Caco-2 (cell line): Measurements from ENCODE around the gene NFATC2. TPM values are rescaled to one million over a fixed set of nuclear protein-coding genes. Genes with fewer than 3 reads are reported as not detected.

Experiments
- BruUV-seq: library from RNA; stranded (reverse); fragments of 400-500 nt; replicated peaks from 2 replicates; lab custom pipeline; 2021; lab: Mats Ljungman, UMichigan
- CTCF ChIA-PET: fragments of 300-600 bp; sonication (Branson Sonifier 250); formaldehyde crosslinking; loops from one replicate; lab custom pipeline; 2022; ENCODE audit warnings: antibody characterized with exemption; lab: Charles Lee
- POLR2A ChIA-PET: fragments of 300-600 bp; sonication (Branson Sonifier 250); formaldehyde crosslinking; loops from one replicate; lab custom pipeline; 2022; ENCODE audit warnings: antibody characterized with exemption; lab: Charles Lee
- DNase-seq, 2 experiments: peaks; one replicate each; pipeline versions ENCODE4 v3.0.0 to v3.0.0-alpha.2; 2020 to 2022
- H3K27me3 ChIP-seq: replicated peaks from 2 replicates; pipeline ENCODE4 v1.6.0; 2011; ENCODE audit warnings: low read length; ENCODE audit not compliant: control insufficient read depth, insufficient read depth
- H3K36me3 ChIP-seq: 2 replicates; pipeline ENCODE4 v1.5.1; 2011; ENCODE audit warnings: low read length; ENCODE audit not compliant: control insufficient read depth, insufficient read depth
- H3K4me1 ChIP-seq: fragments of 250-450 bp; sonication (Bioruptor Pico); 2 replicates; pipeline ENCODE4 v1.5.1; 2020; ENCODE audit warnings: mild to moderate bottlenecking
- H3K4me3 ChIP-seq: 2 replicates; pipeline ENCODE4 v1.5.1; 2011; ENCODE audit warnings: low read depth, mild to moderate bottlenecking, control low read depth, low read length
- H3K9me3 ChIP-seq: fragments of 250-450 bp; sonication (Bioruptor Pico); 2 replicates; pipeline ENCODE4 v1.5.1; 2020; ENCODE audit warnings: mild to moderate bottlenecking, moderate library complexity
- H3K27ac Mint-ChIP-seq: one replicate; pipeline ENCODE4 v1.8.0; 2022; ENCODE audit warnings: mixed read lengths; ENCODE audit not compliant: unreplicated experiment
- H3K27me3 Mint-ChIP-seq: one replicate; pipeline ENCODE4 v1.8.0; 2022; ENCODE audit warnings: mixed read lengths; ENCODE audit not compliant: insufficient read depth, unreplicated experiment
- H3K36me3 Mint-ChIP-seq: one replicate; pipeline ENCODE4 v1.8.0; 2022; ENCODE audit warnings: mild to moderate bottlenecking, mixed read lengths; ENCODE audit not compliant: insufficient read depth, unreplicated experiment
- H3K4me1 Mint-ChIP-seq: one replicate; pipeline ENCODE4 v1.8.0; 2022; ENCODE audit warnings: low read depth, mixed read lengths; ENCODE audit not compliant: unreplicated experiment
- H3K4me3 Mint-ChIP-seq: one replicate; pipeline ENCODE4 v1.8.0; 2022; ENCODE audit warnings: mild to moderate bottlenecking, moderate library complexity, mixed read lengths; ENCODE audit not compliant: unreplicated experiment
- H3K9me3 Mint-ChIP-seq: one replicate; pipeline ENCODE4 v1.8.0; 2022; ENCODE audit warnings: mixed read lengths; ENCODE audit not compliant: unreplicated experiment
- intact Hi-C: fragments of 100-400 bp; cut with micrococcal nuclease; formaldehyde crosslinking; loops from one replicate; pipeline ENCODE4 v1.10.0; 2022; ENCODE audit not compliant: unreplicated experiment
- total RNA-seq: library from RNA; stranded (reverse); gene quantifications from 2 replicates; pipeline ENCODE4 v1.2.3, GENCODE V29; 2022
- TF ChIP-seq, protein P1 (sequence below), 2 experiments: fragments of 200-600 bp in 1 of 2; IDR thresholded peaks; 1 replicate in 1 of 2; 2 replicates in 1 of 2; pipeline versions ENCODE4 v1.5.1 to v1.8.0; 2011 to 2022; ENCODE audit warnings: antibody characterized with exemption in 1 of 2, control low read depth in 1 of 2, inconsistent platforms in 1 of 2, low read depth in 1 of 2, low read length in 1 of 2, mild to moderate bottlenecking in 1 of 2, moderate library complexity in 1 of 2; ENCODE audit not compliant: insufficient read depth in 1 of 2, severe bottlenecking in 1 of 2, unreplicated experiment in 1 of 2

NFATC2 gene
- total RNA-seq, 1 experiment from 2014 or later = 20.8 TPM

DNA sequence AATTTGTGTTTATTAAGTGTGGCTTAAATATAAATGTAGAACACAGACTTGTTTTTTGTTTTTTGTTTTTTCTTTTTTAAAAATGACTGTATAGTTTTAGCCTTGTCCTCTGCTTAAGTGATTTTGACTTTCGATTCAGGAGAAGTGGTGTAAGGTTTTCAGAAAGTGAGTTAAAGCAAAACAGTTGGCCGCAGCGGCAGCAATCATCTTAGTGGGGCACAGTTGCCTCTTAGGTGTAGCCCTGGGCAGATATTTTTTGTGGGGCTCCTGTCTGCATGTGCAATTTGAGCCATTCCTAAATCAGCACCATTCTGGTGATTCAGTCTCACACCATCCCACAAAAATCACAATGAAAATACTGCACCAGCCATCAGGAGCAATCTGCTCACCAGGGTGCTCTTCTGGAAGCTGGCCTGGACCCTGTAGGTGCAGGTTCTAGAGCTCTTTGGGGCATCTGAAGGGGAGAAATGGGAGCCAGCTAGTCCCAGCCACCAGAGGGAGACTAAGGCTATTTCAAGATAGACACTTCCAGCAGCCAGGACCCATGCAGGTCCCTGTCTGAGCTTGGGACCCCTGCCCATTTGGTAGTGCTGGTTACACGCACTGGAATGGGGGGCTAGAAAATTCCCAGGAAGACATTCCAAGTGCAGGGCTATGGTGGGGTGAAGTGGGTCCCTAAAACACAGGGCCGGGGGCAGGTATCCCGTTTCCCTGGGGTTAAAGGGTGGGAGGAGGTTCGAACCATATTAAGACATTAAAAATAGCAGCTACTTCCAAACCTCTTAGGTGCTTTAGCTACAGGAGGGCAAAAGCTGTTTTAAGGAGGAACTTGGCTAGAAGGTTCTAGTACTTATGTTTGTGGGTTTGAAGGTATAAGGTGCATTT lies 156.6 kb downstream of the NFATC2 start:
- no peaks in the 10 kb centered on the region for H3K9me3 ChIP-seq
- Mint-ChIP-seq H3K9me3 (no peaks in the 10 kb centered on the region), H3K27me3 (no peaks in the 10 kb centered on the region), H3K27ac (no peak overlapping the region), H3K4me3 (no peak overlapping the region), H3K4me1 (peaks cover 20% of the 10 kb centered on the region), H3K36me3 (no peaks in the 10 kb centered on the region)
- TF ChIP-seq, protein P1, sequence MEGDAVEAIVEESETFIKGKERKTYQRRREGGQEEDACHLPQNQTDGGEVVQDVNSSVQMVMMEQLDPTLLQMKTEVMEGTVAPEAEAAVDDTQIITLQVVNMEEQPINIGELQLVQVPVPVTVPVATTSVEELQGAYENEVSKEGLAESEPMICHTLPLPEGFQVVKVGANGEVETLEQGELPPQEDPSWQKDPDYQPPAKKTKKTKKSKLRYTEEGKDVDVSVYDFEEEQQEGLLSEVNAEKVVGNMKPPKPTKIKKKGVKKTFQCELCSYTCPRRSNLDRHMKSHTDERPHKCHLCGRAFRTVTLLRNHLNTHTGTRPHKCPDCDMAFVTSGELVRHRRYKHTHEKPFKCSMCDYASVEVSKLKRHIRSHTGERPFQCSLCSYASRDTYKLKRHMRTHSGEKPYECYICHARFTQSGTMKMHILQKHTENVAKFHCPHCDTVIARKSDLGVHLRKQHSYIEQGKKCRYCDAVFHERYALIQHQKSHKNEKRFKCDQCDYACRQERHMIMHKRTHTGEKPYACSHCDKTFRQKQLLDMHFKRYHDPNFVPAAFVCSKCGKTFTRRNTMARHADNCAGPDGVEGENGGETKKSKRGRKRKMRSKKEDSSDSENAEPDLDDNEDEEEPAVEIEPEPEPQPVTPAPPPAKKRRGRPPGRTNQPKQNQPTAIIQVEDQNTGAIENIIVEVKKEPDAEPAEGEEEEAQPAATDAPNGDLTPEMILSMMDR (IDR thresholded peaks at IDR 0.05; ENCODE audit: insufficient read depth in 1 of 2, low read depth in 1 of 2, low read length in 1 of 2, severe bottlenecking in 1 of 2, unreplicated experiment in 1 of 2) = peak; percentile 81 to 88
- ChIA-PET POLR2A (no interaction called here), CTCF (interaction anchor here (0.6 to 3.7 kb wide), 14 partner anchors 23 to 743 kb away, joined by 3 to 58 read pairs (median 4); partner anchors contain the start of gene NFATC2)
- DNase-seq = peak in 1 of 2 experiments; percentile 68
- no peak overlapping the region for H3K4me3 ChIP-seq
- BruUV-seq = no TSS peak
- H3K4me1 ChIP-seq = peaks cover 14% of the 10 kb centered on the region
- intact Hi-C loops = loop anchor here (1.0 to 5.0 kb wide), 4 partner anchors 156 to 697 kb away; partner anchors contain the start of gene NFATC2
- no peaks in the 10 kb centered on the region for H3K27me3 ChIP-seq
- H3K36me3 ChIP-seq = no peaks in the 10 kb centered on the region

GRCh38 chr20:51384875-51385274 lies 157.6 kb downstream of the NFATC2 start:
- intact Hi-C loops = loop anchor here (5.0 kb wide), 1 partner anchor 157 kb away; the partner anchor contains the start of gene NFATC2
- TF ChIP-seq, protein P1 (IDR thresholded peaks at IDR 0.05; ENCODE audit: insufficient read depth in 1 of 2, low read depth in 1 of 2, low read length in 1 of 2, severe bottlenecking in 1 of 2, unreplicated experiment in 1 of 2) = no peak
- no peaks in the 10 kb centered on the region for H3K9me3 ChIP-seq
- no peaks in the 10 kb centered on the region for H3K9me3 Mint-ChIP-seq
- no peak overlapping the region for H3K4me3 Mint-ChIP-seq
- peaks cover 14% of the 10 kb centered on the region for H3K4me1 ChIP-seq
- ChIA-PET CTCF (interaction anchor here (3.3 to 3.7 kb wide), 2 partner anchors 178 to 211 kb away, joined by 28 to 58 read pairs; no protein-coding TSS in a partner anchor), POLR2A (no interaction called here)
- no peak for DNase-seq
- H3K4me3 ChIP-seq = no peak overlapping the region
- no peaks in the 10 kb centered on the region for H3K27me3 Mint-ChIP-seq
- no peaks in the 10 kb centered on the region for H3K27me3 ChIP-seq
- no peaks in the 10 kb centered on the region for H3K36me3 Mint-ChIP-seq
- H3K36me3 ChIP-seq = no peaks in the 10 kb centered on the region
- peaks cover 26% of the 10 kb centered on the region for H3K4me1 Mint-ChIP-seq
- no TSS peak for BruUV-seq
- H3K27ac Mint-ChIP-seq = no peak overlapping the region

DNA sequence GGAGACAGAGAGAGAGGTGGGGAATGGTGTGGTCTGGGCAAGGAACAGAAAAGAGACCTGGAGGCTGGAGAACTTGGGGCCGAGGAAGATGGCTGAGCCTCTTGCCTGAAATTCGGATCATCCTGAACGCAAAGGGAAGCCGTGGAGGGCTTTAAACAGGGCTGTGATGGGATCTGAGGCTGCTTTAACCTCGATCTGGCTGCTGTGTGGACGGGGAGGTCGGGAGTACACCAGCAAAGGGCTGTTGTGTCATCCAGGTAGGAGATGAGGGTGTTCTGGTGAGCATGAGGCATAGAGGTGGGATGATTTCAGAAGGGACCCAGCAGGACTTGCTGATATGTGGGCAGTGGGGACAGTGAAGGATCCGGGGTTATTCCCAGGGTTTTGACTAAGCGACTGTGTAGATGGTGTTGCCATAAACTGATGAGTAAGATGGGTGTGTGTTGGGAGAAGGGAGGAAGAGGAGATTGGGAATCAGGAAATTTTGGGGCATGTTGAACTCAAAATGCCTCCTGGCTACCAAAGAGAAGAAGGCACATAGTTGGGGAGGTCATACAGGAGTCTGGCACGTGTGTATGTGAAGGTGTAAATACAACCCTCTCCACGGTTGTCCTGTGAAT lies 158.5 kb downstream of the NFATC2 start:
- POLR2A ChIA-PET = no interaction called here
- Mint-ChIP-seq H3K27ac (no peak overlapping the region), H3K36me3 (no peaks in the 10 kb centered on the region), H3K9me3 (no peaks in the 10 kb centered on the region), H3K4me1 (peaks cover 25% of the 10 kb centered on the region), H3K27me3 (no peaks in the 10 kb centered on the region), H3K4me3 (no peak overlapping the region)
- intact Hi-C loops = no loop called here
- no TSS peak for BruUV-seq
- no peaks in the 10 kb centered on the region for H3K27me3 ChIP-seq
- TF ChIP-seq, protein P1 (IDR thresholded peaks at IDR 0.05; ENCODE audit: insufficient read depth in 1 of 2, low read depth in 1 of 2, low read length in 1 of 2, severe bottlenecking in 1 of 2, unreplicated experiment in 1 of 2) = no peak
- CTCF ChIA-PET = interaction anchor here (3.7 kb wide), 1 partner anchor 212 kb away, joined by 58 read pairs; no protein-coding TSS in a partner anchor
- H3K4me3 ChIP-seq = no peak overlapping the region
- peaks cover 14% of the 10 kb centered on the region for H3K4me1 ChIP-seq
- H3K9me3 ChIP-seq = no peaks in the 10 kb centered on the region
- DNase-seq = no peak
- no peaks in the 10 kb centered on the region for H3K36me3 ChIP-seq
